Dendritic cell treated with granulocyte-macrophage colony-stimulating factor and Interleukin-4, amounts not matched to agents 40 ng/mL and 50 ng/mL, for 4 days (primary cell): Measurements from ENCODE around the gene GALK1.

ENCODE experiments used
- H3K27ac Mint-ChIP-seq: one replicate; pipeline ENCODE4 v1.8.0; 2022; ENCODE audit warnings: mild to moderate bottlenecking, mixed read lengths
- H3K27me3 Mint-ChIP-seq: one replicate; pipeline ENCODE4 v1.8.0; 2022; ENCODE audit warnings: mild to moderate bottlenecking, mixed read lengths
- H3K36me3 Mint-ChIP-seq: one replicate; pipeline ENCODE4 v1.8.0; 2022; ENCODE audit warnings: low read depth, mixed read lengths
- H3K4me1 Mint-ChIP-seq: one replicate; pipeline ENCODE4 v1.8.0; 2022; ENCODE audit warnings: low read depth, mixed read lengths
- H3K4me3 Mint-ChIP-seq: one replicate; pipeline ENCODE4 v1.8.0; 2022; ENCODE audit warnings: mild to moderate bottlenecking, moderate library complexity, mixed read lengths
- H3K9me3 Mint-ChIP-seq: one replicate; pipeline ENCODE4 v1.8.0; 2022; ENCODE audit warnings: mixed read lengths
- intact Hi-C: fragments of 100-400 bp; cut with micrococcal nuclease; formaldehyde crosslinking; loops from one replicate; pipeline ENCODE4 v1.15.0; 2022

The GALK1 gene

GRCh38 chr17:75753514-75754377, 11.2 kb downstream of the GALK1 start:
- Mint-ChIP-seq H3K9me3 (no peaks in the 10 kb centered on the region), H3K36me3 (peaks cover 20% of the 10 kb centered on the region), H3K4me3 (peak overlapping the region; percentile 52), H3K4me1 (peaks cover 37% of the 10 kb centered on the region), H3K27ac (no peak overlapping the region), H3K27me3 (peaks cover 31% of the 10 kb centered on the region)
- intact Hi-C loops, result no loop called here

- Mint-ChIP-seq H3K4me3 (peak overlapping the region; percentile 38), H3K27ac (no peak overlapping the region), H3K4me1 (peaks cover 39% of the 10 kb centered on the region), H3K9me3 (no peaks in the 10 kb centered on the region), H3K27me3 (peaks cover 33% of the 10 kb centered on the region), H3K36me3 (peaks cover 13% of the 10 kb centered on the region)
- intact Hi-C loops, result no loop called here
Measured at GRCh38 chr17:75752802-75753513, 12.0 kb downstream of the GALK1 start.

GRCh38 chr17:75752405-75752709, 12.6 kb downstream of the GALK1 start:
- H3K27ac Mint-ChIP-seq, result no peak overlapping the region
- H3K4me1 Mint-ChIP-seq, result peaks cover 44% of the 10 kb centered on the region
- intact Hi-C loops, result no loop called here
- peaks cover 33% of the 10 kb centered on the region for H3K27me3 Mint-ChIP-seq
- H3K9me3 Mint-ChIP-seq, result no peaks in the 10 kb centered on the region
- no peak overlapping the region for H3K4me3 Mint-ChIP-seq
- peaks cover 7% of the 10 kb centered on the region for H3K36me3 Mint-ChIP-seq

DNA sequence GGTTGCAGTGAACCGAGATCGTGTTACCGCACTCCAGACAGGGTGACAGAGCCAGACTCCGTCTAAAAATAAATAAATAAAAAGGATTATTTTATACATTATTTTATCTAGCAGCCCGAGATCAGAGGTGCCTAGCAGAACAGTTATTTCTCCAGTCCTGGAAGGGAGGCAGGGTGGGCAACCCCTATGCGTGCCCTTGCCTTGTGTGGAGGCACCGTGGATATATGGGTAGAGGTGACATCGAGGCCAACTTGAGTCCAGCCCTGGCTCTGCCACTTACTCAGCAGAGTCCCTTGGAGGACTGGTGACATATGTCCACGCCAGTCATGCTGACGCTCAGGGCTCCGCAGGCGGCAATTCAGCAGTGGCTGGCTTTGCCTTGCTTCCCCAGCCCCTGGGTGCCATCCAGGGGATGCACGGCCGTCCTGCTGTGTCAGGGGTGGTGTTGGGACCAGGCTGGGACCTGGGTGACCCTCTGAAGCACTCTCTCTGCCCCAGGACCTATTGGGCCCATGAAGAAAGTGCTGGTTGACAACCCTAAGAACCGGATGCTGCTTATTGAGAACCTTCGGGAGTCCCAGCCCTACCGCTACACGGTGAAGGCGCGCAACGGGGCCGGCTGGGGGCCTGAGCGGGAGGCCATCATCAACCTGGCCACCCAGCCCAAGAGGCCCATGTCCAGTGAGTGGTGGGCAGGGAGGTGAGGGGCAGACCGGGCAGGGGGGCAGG, 13.2 kb downstream of the GALK1 start:
- no peaks in the 10 kb centered on the region for H3K9me3 Mint-ChIP-seq
- no peak overlapping the region for H3K4me3 Mint-ChIP-seq
- intact Hi-C loops, result no loop called here
- H3K27me3 Mint-ChIP-seq, result peaks cover 33% of the 10 kb centered on the region
- no peak overlapping the region for H3K27ac Mint-ChIP-seq
- peaks cover 1% of the 10 kb centered on the region for H3K36me3 Mint-ChIP-seq
- peaks cover 42% of the 10 kb centered on the region for H3K4me1 Mint-ChIP-seq

DNA sequence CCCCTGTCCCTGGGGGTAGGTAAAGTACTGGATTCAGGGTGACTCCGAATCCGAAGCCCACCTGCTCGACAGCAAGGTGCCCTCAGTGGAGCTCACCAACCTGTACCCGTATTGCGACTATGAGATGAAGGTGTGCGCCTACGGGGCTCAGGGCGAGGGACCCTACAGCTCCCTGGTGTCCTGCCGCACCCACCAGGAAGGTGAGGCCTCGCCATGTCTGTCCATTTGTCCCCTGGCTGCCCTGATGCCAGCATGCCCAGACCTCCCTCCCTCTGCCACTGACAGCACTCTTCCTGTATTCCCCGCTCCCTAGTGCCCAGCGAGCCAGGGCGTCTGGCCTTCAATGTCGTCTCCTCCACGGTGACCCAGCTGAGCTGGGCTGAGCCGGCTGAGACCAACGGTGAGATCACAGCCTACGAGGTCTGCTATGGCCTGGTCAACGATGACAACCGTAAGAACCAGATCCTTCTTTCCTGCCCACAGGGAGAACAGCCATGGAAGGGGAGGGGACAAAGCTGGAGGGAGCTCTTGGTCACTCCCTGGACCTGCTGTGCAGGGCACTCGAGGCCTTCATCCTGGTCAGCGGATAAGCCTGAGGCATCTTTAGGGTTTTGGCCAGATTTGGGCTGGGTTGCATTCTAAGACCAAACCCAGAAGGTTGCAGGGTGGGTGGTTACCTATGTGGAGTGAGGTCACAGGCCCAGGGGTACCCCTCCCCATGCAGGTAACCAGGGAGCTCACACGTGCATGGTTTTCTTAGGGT, 14.2 kb downstream of the GALK1 start:
- H3K4me3 Mint-ChIP-seq, result no peak overlapping the region
- no peaks in the 10 kb centered on the region for H3K9me3 Mint-ChIP-seq
- peaks cover 33% of the 10 kb centered on the region for H3K27me3 Mint-ChIP-seq
- peaks cover 32% of the 10 kb centered on the region for H3K4me1 Mint-ChIP-seq
- intact Hi-C loops, result no loop called here
- H3K36me3 Mint-ChIP-seq, result no peaks in the 10 kb centered on the region
- H3K27ac Mint-ChIP-seq, result no peak overlapping the region

- Mint-ChIP-seq H3K4me1 (peaks cover 22% of the 10 kb centered on the region), H3K27ac (peak overlapping the region; percentile 47), H3K27me3 (peaks cover 29% of the 10 kb centered on the region), H3K4me3 (no peak overlapping the region), H3K9me3 (no peaks in the 10 kb centered on the region), H3K36me3 (no peaks in the 10 kb centered on the region)
- intact Hi-C loops, result loop anchor here (1.0 kb wide), 1 partner anchor 74 kb away; no protein-coding TSS in a partner anchor
Measured at GRCh38 chr17:75749545-75750389, 15.2 kb downstream of the GALK1 start.

GRCh38 chr17:75748706-75749105, 16.3 kb downstream of the GALK1 start:
- no peak overlapping the region for H3K4me3 Mint-ChIP-seq
- H3K27me3 Mint-ChIP-seq, result peaks cover 25% of the 10 kb centered on the region
- H3K9me3 Mint-ChIP-seq, result no peaks in the 10 kb centered on the region
- no peaks in the 10 kb centered on the region for H3K36me3 Mint-ChIP-seq
- no peak overlapping the region for H3K27ac Mint-ChIP-seq
- H3K4me1 Mint-ChIP-seq, result peaks cover 13% of the 10 kb centered on the region
- intact Hi-C loops, result loop anchor here (1.0 kb wide), 1 partner anchor 73 kb away; no protein-coding TSS in a partner anchor

- peaks cover 1% of the 10 kb centered on the region for H3K27me3 Mint-ChIP-seq
- H3K27ac Mint-ChIP-seq, result no peak overlapping the region
- no peaks in the 10 kb centered on the region for H3K9me3 Mint-ChIP-seq
- H3K4me3 Mint-ChIP-seq, result no peak overlapping the region
- no peaks in the 10 kb centered on the region for H3K36me3 Mint-ChIP-seq
- H3K4me1 Mint-ChIP-seq, result peaks cover 7% of the 10 kb centered on the region
- intact Hi-C loops, result no loop called here
Measured at GRCh38 chr17:75743625-75744206, 21.3 kb downstream of the GALK1 start.

GRCh38 chr17:75742337-75742736, 22.7 kb downstream of the GALK1 start:
- no peaks in the 10 kb centered on the region for H3K27me3 Mint-ChIP-seq
- H3K9me3 Mint-ChIP-seq, result no peaks in the 10 kb centered on the region
- intact Hi-C loops, result no loop called here
- H3K27ac Mint-ChIP-seq, result no peak overlapping the region
- H3K4me3 Mint-ChIP-seq, result no peak overlapping the region
- no peaks in the 10 kb centered on the region for H3K36me3 Mint-ChIP-seq
- H3K4me1 Mint-ChIP-seq, result peaks cover 14% of the 10 kb centered on the region

DNA sequence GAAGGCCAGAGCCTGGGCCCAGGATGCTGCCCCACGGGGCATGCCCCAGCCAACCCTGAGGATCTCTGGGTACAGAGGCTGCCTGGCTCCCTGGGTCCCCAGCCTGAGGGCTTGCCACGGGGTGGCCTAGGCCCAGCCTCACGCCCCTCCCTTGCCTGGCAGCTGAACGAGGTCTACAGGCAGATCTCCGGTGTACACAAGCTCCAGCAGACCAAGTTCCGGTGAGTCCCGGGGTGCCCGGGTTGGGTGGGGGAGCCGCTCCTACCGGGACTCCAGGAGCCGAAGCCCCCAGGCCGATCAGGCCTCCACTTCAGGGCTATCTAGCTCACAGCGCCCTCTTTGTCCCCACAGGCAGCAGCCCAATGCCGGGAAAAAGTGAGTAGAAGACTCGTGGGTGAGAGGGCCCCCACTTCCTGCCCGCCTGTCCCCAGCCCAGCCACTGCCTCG, 24.3 kb downstream of the GALK1 start:
- Mint-ChIP-seq H3K27me3 (peaks cover 2% of the 10 kb centered on the region), H3K9me3 (no peaks in the 10 kb centered on the region), H3K4me1 (peaks cover 14% of the 10 kb centered on the region), H3K36me3 (no peaks in the 10 kb centered on the region), H3K27ac (no peak overlapping the region), H3K4me3 (no peak overlapping the region)
- intact Hi-C loops, result no loop called here

DNA sequence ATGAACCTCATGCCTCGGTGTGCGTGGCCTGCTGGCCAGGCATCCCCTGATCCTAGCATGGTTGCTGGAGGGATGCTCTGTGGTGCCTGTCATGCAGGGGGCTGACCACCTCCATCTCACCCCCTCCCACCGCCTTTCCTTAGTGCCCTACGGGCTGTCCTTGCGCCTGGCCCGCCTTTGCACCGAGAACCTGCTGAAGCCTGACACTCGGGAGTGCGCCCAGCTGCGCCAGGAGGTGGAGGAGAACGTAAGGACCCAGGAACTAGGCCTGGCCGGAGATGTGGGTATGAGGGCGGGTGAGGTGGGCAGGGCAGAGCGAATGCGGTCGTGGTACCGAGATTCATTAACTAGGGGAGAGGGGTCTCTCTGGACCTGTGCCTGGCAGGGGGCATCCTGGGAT, 24.8 kb downstream of the GALK1 start:
- no peaks in the 10 kb centered on the region for H3K9me3 Mint-ChIP-seq
- intact Hi-C loops, result no loop called here
- peaks cover 14% of the 10 kb centered on the region for H3K4me1 Mint-ChIP-seq
- no peaks in the 10 kb centered on the region for H3K36me3 Mint-ChIP-seq
- no peak overlapping the region for H3K4me3 Mint-ChIP-seq
- peaks cover 2% of the 10 kb centered on the region for H3K27me3 Mint-ChIP-seq
- H3K27ac Mint-ChIP-seq, result no peak overlapping the region

- intact Hi-C loops, result no loop called here
- Mint-ChIP-seq H3K9me3 (no peaks in the 10 kb centered on the region), H3K27ac (no peak overlapping the region), H3K4me3 (no peak overlapping the region), H3K36me3 (no peaks in the 10 kb centered on the region), H3K4me1 (peaks cover 14% of the 10 kb centered on the region), H3K27me3 (peaks cover 2% of the 10 kb centered on the region)
Measured at GRCh38 chr17:75739801-75740200, 25.2 kb downstream of the GALK1 start.
